SK-N-SH (cell line): ENCODE data around the gene PRKCA. TPM values are rescaled to one million over a fixed set of nuclear protein-coding genes. Genes with fewer than 3 reads are reported as not detected.

Source experiments
- CTCF ChIA-PET: fragments of 300-600, 350-600 bp; formaldehyde crosslinking; extraction: SDS; loops from one replicate; lab custom pipeline; 2021; lab: Yijun Ruan, JAX
- POLR2A ChIA-PET: fragments of 350-600 bp; sonication (Branson Sonifier 250); formaldehyde crosslinking; extraction: SDS; loops from one replicate; lab custom pipeline; 2020; ENCODE audit warnings: antibody characterized with exemption, inconsistent platforms; lab: Yijun Ruan, JAX
- DNase-seq: peaks from one replicate; pipeline ENCODE4 v3.0.0; 2012
- H2AFZ ChIP-seq: fragments of 200-600 bp; sonication (generic); 2 replicates; pipeline ENCODE4 v1.8.1; 2016; ENCODE audit warnings: antibody characterized with exemption, mild to moderate bottlenecking, low read depth
- H3F3A ChIP-seq: fragments of 200-600 bp; sonication (generic); replicated peaks from 2 replicates; pipeline ENCODE3; 2016; ENCODE audit warnings: antibody characterized with exemption, mild to moderate bottlenecking; ENCODE audit not compliant: insufficient read depth
- H3K27ac ChIP-seq, 2 experiments: fragments of 200-500 bp in 1 of 2; fragments of 200-600 bp in 1 of 2; sonication (Bioruptor generic) in 1 of 2; sonication (generic), shearing (Covaris generic) in 1 of 2; 2 replicates each; pipeline versions ENCODE4 v1.5.1 to v1.6.1; 2014 to 2016; ENCODE audit warnings: low read depth in 2 of 2, inconsistent platforms in 1 of 2, low read length in 1 of 2, mild to moderate bottlenecking in 1 of 2, mixed read lengths in 1 of 2
- H3K27me3 ChIP-seq: fragments of 200-600 bp; sonication (generic), shearing (Covaris generic); 2 replicates; pipeline ENCODE4 v1.6.1; 2016; ENCODE audit warnings: mixed run types; ENCODE audit not compliant: insufficient read depth
- H3K36me3 ChIP-seq, 2 experiments: fragments of 200-500 bp in 1 of 2; fragments of 200-600 bp in 1 of 2; sonication (Bioruptor generic) in 1 of 2; sonication (generic) in 1 of 2; replicated peaks in 1 of 2; 2 replicates each; pipeline versions ENCODE3 to v1.5.1; 2014 to 2016; ENCODE audit warnings: low read length in 1 of 2, mild to moderate bottlenecking in 1 of 2; ENCODE audit not compliant: insufficient read depth in 2 of 2, control insufficient read depth in 1 of 2
- H3K4me1 ChIP-seq, 2 experiments: fragments of 200-500 bp in 1 of 2; fragments of 200-600 bp in 1 of 2; sonication (Bioruptor generic) in 1 of 2; sonication (generic), shearing (Covaris generic) in 1 of 2; 2 replicates each; pipeline versions ENCODE4 v1.5.1 to v1.6.1; 2014 to 2016; ENCODE audit warnings: low read depth in 1 of 2, low read length in 1 of 2, mixed run types in 1 of 2; ENCODE audit not compliant: insufficient read depth in 2 of 2, control insufficient read depth in 1 of 2
- H3K4me2 ChIP-seq: fragments of 200-600 bp; sonication (generic), shearing (Covaris generic); 2 replicates; pipeline ENCODE4 v1.6.1; 2017; ENCODE audit warnings: mixed run types
- H3K4me3 ChIP-seq, 2 experiments: fragments of 200-500 bp in 1 of 2; fragments of 200-600 bp in 1 of 2; sonication (Bioruptor generic) in 1 of 2; sonication (generic), shearing (Covaris generic) in 1 of 2; 2 replicates each; pipeline versions ENCODE4 v1.5.1 to v1.8.1; 2014 to 2016; ENCODE audit warnings: low read depth in 2 of 2, inconsistent platforms in 1 of 2, low read length in 1 of 2, mild to moderate bottlenecking in 1 of 2, mixed read lengths in 1 of 2, moderate library complexity in 1 of 2
- H3K79me2 ChIP-seq: fragments of 200-600 bp; sonication (generic); 2 replicates; pipeline ENCODE4 v1.8.1; 2017; ENCODE audit warnings: mild to moderate bottlenecking; ENCODE audit not compliant: insufficient read depth
- H3K9ac ChIP-seq: fragments of 200-600 bp; sonication (generic); 2 replicates; pipeline ENCODE4 v1.6.1; 2017; ENCODE audit warnings: mixed run types
- H3K9me2 ChIP-seq: fragments of 200-600 bp; sonication (generic); 2 replicates; pipeline ENCODE4 v1.6.1; 2017; ENCODE audit warnings: mixed run types
- H3K9me3 ChIP-seq: fragments of 200-600 bp; sonication (generic); 2 replicates; pipeline ENCODE4 v1.6.1; 2017; ENCODE audit warnings: mixed run types, mild to moderate bottlenecking, moderate library complexity
- H4K20me1 ChIP-seq: fragments of 200-600 bp; sonication (generic); 2 replicates; pipeline ENCODE4 v1.6.1; 2017; ENCODE audit warnings: mild to moderate bottlenecking, mixed run types; ENCODE audit not compliant: insufficient read depth
- CHD2 ChIP-seq: fragments of 150-350 bp; IDR thresholded peaks from 2 replicates; pipeline ENCODE4 v1.6.1; 2018; ENCODE audit warnings: low read length; ENCODE audit not compliant: partially characterized antibody
- EP300 ChIP-seq, 2 experiments: IDR thresholded peaks; 2 replicates each; pipeline versions ENCODE4 v1.4.0 to v1.6.1; 2012; ENCODE audit warnings: borderline replicate concordance in 1 of 2, low read depth in 1 of 2, low read length in 1 of 2
- EZH2phosphoT487 ChIP-seq: fragments of 200-600 bp; sonication (generic); IDR thresholded peaks from 2 replicates; pipeline ENCODE4 v1.6.1; 2017; ENCODE audit warnings: low read depth, mixed run types, mild to moderate bottlenecking, antibody characterized with exemption, moderate library complexity, borderline replicate concordance
- FOSL2 ChIP-seq: IDR thresholded peaks from 2 replicates; pipeline ENCODE4 v1.4.0; 2012; ENCODE audit warnings: low read depth, mild to moderate bottlenecking, moderate library complexity, borderline replicate concordance
- FOXJ3 ChIP-seq: sonication (generic); formaldehyde crosslinking; IDR thresholded peaks from 2 replicates; pipeline ENCODE4 v1.5.1; 2020; ENCODE audit warnings: mild to moderate bottlenecking, missing genetic modification reagents
- GABPA ChIP-seq: IDR thresholded peaks from 2 replicates; pipeline ENCODE4 v1.4.0; 2012; ENCODE audit warnings: low read depth, mild to moderate bottlenecking
- GATA2 ChIP-seq: sonication (generic); formaldehyde crosslinking; IDR thresholded peaks from 2 replicates; pipeline ENCODE4 v1.5.0; 2020; ENCODE audit warnings: mild to moderate bottlenecking, missing genetic modification reagents
- MEF2A ChIP-seq: IDR thresholded peaks from 2 replicates; pipeline ENCODE4 v1.4.0; 2012; ENCODE audit warnings: low read depth, borderline replicate concordance
- MXI1 ChIP-seq: IDR thresholded peaks from 2 replicates; pipeline ENCODE4 v1.6.1; 2012; ENCODE audit warnings: mild to moderate bottlenecking, low read depth, low read length, improper control_type of control experiment
- NFIC ChIP-seq: IDR thresholded peaks from 2 replicates; pipeline ENCODE4 v1.4.0; 2012; ENCODE audit warnings: borderline replicate concordance
- RCOR1 ChIP-seq: fragments of 150-350 bp; IDR thresholded peaks from 2 replicates; pipeline ENCODE4 v1.6.1; 2017; ENCODE audit warnings: antibody characterized with exemption, low read length
- REST ChIP-seq: IDR thresholded peaks from 2 replicates; pipeline ENCODE4 v1.6.1; 2012; ENCODE audit warnings: mild to moderate bottlenecking, low read depth, low read length, moderate library complexity
- SIN3A ChIP-seq: IDR thresholded peaks from 2 replicates; pipeline ENCODE4 v1.6.1; 2012; ENCODE audit warnings: low read depth, mild to moderate bottlenecking, low read length, moderate library complexity, borderline replicate concordance
- SMC3 ChIP-seq: IDR thresholded peaks from 2 replicates; pipeline ENCODE4 v1.6.1; 2012; ENCODE audit warnings: low read depth, low read length, improper control_type of control experiment
- WGBS: methylation state at CpG from one replicate; pipeline ENCODE4 v1.1.6; 2017; ENCODE audit warnings: low lambda C conversion rate; 5-methylcytosine and 5-hydroxymethylcytosine counted together
- polyA plus RNA-seq, 3 experiments: library from polyadenylated mRNA; depleted of rRNA; stranded (reverse); fragments of >200 nt; gene quantifications; 2 replicates each; pipeline ENCODE4 v1.2.3, GENCODE V29; 2012
- TF ChIP-seq, protein P1 (sequence below): IDR thresholded peaks from 2 replicates; pipeline ENCODE4 v1.4.0; 2012; ENCODE audit warnings: low read depth
- TF ChIP-seq, protein P2 (sequence below): fragments of 200-600 bp; sonication (generic); IDR thresholded peaks from 2 replicates; pipeline ENCODE4 v1.6.1; 2017; ENCODE audit warnings: antibody characterized with exemption, mild to moderate bottlenecking, moderate library complexity
- TF ChIP-seq, protein P3 (sequence below): IDR thresholded peaks from 2 replicates; pipeline ENCODE4; 2012
- TF ChIP-seq, protein P4 (sequence below): fragments of 150-350 bp; IDR thresholded peaks from 2 replicates; pipeline ENCODE4 v1.6.1; 2017; ENCODE audit warnings: antibody characterized with exemption, low read length, low read depth, borderline replicate concordance

Gene PRKCA
- polyA plus RNA-seq, 1 of the 3 experiments (the other 2 are of a cell fraction): 108 TPM

- Histone ChIP-seq H3K9me2 (no peaks in the 10 kb centered on the region), H3F3A (peaks cover 12% of the 10 kb centered on the region), H3K27ac (peak overlapping the region in 1 of 2 experiments; percentile 18; a peak in 2 of 4 replicates), H3K36me3 (peaks cover 7 to 20% of the 10 kb centered on the region in 2 experiments), H4K20me1 (peaks cover 47% of the 10 kb centered on the region), H3K4me2 (no peak overlapping the region), H3K4me1 (peaks cover 0 to 10% of the 10 kb centered on the region in 2 experiments; a peak in 2 of 4 replicates), H3K4me3 (no peak overlapping the region), H3K79me2 (peaks cover 86% of the 10 kb centered on the region), H2AFZ (no peak overlapping the region), H3K9me3 (no peaks in the 10 kb centered on the region), H3K9ac (no peak overlapping the region), H3K27me3 (no peaks in the 10 kb centered on the region)
- WGBS: 70% methylated on average over 4 of the region's 4 CpGs
- CTCF ChIA-PET: interaction anchor here (0.6 to 5.5 kb wide), 6 partner anchors 11 to 353 kb away, joined by 3 to 32 read pairs (median 4); no protein-coding TSS in a partner anchor
- POLR2A ChIA-PET: interaction anchor here (0.9 kb wide), 1 partner anchor 210 kb away, joined by 4 read pairs; no protein-coding TSS in a partner anchor
- peak; percentile 44 for DNase-seq
- TF ChIP-seq, protein P1, sequence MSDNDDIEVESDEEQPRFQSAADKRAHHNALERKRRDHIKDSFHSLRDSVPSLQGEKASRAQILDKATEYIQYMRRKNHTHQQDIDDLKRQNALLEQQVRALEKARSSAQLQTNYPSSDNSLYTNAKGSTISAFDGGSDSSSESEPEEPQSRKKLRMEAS: no peak
- TF ChIP-seq EP300 (IDR thresholded peaks at IDR 0.05; ENCODE audit: borderline replicate concordance in 1 of 2, low read depth in 1 of 2, low read length in 1 of 2) (peak in 1 of 2 experiments; percentile 77; a peak in 2 of 4 replicates), CHD2 (peak; percentile 57), FOXJ3 (CRISPR knock-in tag) (0 out of 2 replicates have a peak, but pooled peaks have one; percentile 22), RCOR1 (peak; percentile 54; the same call in 1 of the 2 replicates)
Observed at GRCh38 chr17:66612993-66613392, 310.6 kb downstream of the PRKCA start.

GRCh38 chr17:66614469-66614868 lies 312.1 kb downstream of the PRKCA start:
- H3F3A ChIP-seq: peaks cover 9% of the 10 kb centered on the region
- no peak overlapping the region for H3K9ac ChIP-seq
- H3K27ac ChIP-seq: no peak overlapping the region
- POLR2A ChIA-PET: no interaction called here
- H3K4me2 ChIP-seq: no peak overlapping the region
- H3K9me3 ChIP-seq: no peaks in the 10 kb centered on the region
- WGBS: 94% methylated on average over 4 of the region's 4 CpGs
- no peak for DNase-seq
- CTCF ChIA-PET: interaction anchor here (1.2 to 5.5 kb wide), 6 partner anchors 8 to 414 kb away, joined by 3 to 32 read pairs (median 6); no protein-coding TSS in a partner anchor
- H3K79me2 ChIP-seq: peaks cover 80% of the 10 kb centered on the region
- H2AFZ ChIP-seq: no peak overlapping the region
- H3K4me3 ChIP-seq: no peak overlapping the region
- H3K9me2 ChIP-seq: no peaks in the 10 kb centered on the region
- H3K36me3 ChIP-seq: peaks cover 0 to 13% of the 10 kb centered on the region in 2 experiments
- H3K27me3 ChIP-seq: no peaks in the 10 kb centered on the region
- TF ChIP-seq SIN3A (no peak), REST (no peak), GATA2 (CRISPR knock-in tag) (no peak), SMC3 (no peak), CHD2 (no peak), FOXJ3 (CRISPR knock-in tag) (no peak), NFIC (no peak), MEF2A (no peak), EZH2phosphoT487 (no peak), MXI1 (no peak), GABPA (no peak), FOSL2 (no peak)
- TF ChIP-seq, protein P2, sequence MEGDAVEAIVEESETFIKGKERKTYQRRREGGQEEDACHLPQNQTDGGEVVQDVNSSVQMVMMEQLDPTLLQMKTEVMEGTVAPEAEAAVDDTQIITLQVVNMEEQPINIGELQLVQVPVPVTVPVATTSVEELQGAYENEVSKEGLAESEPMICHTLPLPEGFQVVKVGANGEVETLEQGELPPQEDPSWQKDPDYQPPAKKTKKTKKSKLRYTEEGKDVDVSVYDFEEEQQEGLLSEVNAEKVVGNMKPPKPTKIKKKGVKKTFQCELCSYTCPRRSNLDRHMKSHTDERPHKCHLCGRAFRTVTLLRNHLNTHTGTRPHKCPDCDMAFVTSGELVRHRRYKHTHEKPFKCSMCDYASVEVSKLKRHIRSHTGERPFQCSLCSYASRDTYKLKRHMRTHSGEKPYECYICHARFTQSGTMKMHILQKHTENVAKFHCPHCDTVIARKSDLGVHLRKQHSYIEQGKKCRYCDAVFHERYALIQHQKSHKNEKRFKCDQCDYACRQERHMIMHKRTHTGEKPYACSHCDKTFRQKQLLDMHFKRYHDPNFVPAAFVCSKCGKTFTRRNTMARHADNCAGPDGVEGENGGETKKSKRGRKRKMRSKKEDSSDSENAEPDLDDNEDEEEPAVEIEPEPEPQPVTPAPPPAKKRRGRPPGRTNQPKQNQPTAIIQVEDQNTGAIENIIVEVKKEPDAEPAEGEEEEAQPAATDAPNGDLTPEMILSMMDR: no peak
- TF ChIP-seq, protein P3, sequence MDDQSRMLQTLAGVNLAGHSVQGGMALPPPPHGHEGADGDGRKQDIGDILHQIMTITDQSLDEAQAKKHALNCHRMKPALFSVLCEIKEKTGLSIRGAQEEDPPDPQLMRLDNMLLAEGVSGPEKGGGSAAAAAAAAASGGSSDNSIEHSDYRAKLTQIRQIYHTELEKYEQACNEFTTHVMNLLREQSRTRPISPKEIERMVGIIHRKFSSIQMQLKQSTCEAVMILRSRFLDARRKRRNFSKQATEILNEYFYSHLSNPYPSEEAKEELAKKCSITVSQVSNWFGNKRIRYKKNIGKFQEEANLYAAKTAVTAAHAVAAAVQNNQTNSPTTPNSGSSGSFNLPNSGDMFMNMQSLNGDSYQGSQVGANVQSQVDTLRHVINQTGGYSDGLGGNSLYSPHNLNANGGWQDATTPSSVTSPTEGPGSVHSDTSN: no peak
- TF ChIP-seq, protein P4, sequence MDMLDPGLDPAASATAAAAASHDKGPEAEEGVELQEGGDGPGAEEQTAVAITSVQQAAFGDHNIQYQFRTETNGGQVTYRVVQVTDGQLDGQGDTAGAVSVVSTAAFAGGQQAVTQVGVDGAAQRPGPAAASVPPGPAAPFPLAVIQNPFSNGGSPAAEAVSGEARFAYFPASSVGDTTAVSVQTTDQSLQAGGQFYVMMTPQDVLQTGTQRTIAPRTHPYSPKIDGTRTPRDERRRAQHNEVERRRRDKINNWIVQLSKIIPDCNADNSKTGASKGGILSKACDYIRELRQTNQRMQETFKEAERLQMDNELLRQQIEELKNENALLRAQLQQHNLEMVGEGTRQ: no peak
- TF ChIP-seq, protein P1: no peak
- peaks cover 0 to 12% of the 10 kb centered on the region in 2 experiments; a peak in 3 of 4 replicates for H3K4me1 ChIP-seq
- H4K20me1 ChIP-seq: peaks cover 56% of the 10 kb centered on the region
